ENCODE data around the gene ARHGEF16.

DNA sequence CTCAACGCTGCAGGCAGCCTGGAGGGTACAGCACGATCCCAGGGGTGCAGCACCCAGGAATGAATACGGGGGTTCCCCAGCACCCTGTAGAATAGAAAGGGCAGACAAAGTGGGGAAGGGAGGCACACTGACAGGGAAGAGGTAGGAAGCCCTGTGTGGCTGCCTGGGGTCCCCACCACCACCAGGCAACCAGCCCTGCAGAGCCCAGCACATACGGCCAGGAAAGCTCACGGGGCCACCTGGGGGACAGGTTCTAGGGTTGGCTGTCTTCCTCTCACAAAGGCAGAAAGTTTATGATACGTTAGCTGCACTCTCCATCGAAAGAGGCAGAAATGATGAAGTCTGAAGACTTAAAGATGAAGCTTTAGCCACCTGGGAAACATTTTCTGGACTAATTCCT is 52.5 kb downstream of the ARHGEF16 start:
- TF ChIP-seq POLR2A (IDR thresholded peaks at IDR 0.05; ENCODE audit: low read length) (no peak), GATA1 (IDR thresholded peaks at IDR 0.05; ENCODE audit: low read depth, low read length) (no peak)
